NCI-H345 treated with DMSO at 0.1 percent for 48 hours (cell line): ENCODE results near the gene THY1.

Experiments used
- DNase-seq: peaks from one replicate; lab custom pipeline; 2025; ENCODE audit not compliant: unreplicated experiment; lab: John Stamatoyannopoulos, UW

Gene THY1

GRCh38 chr11:119371067-119371601 lies 51.8 kb downstream of the THY1 start:
- no peak for DNase-seq

GRCh38 chr11:119370486-119371046 lies 52.4 kb downstream of the THY1 start:
- no peak for DNase-seq

GRCh38 chr11:119369132-119369925 lies 53.6 kb downstream of the THY1 start:
- DNase-seq = no peak

DNA sequence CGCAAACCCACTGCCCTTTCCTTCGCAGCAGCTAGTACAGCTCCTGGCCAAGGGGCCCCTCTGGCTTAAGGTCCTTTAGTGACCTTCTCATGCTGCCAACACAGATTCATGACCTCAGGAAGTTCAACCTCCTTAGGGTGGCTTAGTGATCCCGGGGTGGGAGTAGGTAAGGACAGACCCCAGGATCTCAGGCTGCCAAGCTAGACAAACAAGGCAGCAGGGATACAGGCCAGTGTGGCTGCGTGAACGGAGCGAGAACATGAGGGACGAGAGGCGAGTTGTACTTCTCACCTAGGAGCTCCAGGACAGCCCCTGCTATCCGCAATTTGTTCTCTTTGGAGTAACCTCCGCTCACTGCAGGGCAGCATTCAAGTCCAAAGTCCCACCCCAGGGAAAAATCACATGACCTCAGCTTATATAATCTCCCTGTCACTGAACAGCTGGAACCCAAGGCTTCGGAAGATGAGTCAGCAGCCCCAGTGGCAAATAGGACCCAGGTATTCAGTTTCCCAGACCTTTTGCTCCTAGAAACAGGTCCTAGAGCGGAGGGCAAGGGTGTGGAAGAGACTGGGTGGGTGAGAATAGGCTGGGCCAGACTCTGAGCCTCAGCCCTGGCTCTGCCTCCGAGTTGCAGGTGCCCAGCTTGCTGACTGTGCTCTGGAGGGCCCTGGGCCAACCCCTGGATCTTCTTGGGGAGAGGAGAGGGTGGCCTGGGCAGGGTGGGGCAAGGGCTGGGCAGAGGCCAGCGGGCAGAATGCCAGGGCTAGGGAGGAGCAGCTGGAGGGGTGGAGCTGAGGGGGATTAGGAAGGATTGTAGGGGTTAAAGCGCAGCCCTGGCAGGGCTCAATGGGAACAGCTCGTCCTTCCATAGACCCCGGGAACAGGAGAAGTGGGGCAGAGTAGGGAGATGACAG lies 54.6 kb downstream of the THY1 start:
- no peak for DNase-seq

DNA sequence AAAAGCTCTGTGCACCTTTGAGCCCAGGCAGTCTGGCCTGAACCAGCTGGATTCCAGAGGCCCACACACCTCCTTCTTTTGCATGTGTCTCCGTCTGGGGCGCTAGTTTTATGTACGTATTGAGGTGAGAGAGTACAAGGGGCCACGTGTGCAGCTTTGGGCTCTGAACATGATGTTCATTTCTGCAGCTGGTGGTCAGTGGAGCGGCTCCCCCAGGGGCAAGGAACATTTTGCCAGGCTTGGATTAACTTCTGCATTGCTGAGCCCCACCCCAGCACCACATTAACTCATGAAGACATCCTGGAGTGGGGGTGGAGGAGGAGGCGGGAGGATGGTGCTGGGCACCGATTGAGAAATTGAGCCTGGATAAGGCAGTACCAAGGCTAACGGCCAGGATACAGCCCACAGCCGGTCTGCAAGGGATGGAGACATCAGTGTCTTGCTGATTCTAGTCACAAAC lies 55.3 kb downstream of the THY1 start:
- DNase-seq = no peak
